ENCODE measurements around the gene HOXD13.

Gene HOXD13

GRCh38 chr2:176094349-176094748 is 1.8 kb downstream of the HOXD13 start:
- H3K4me3 ChIP-seq (ENCODE audit: insufficient read depth, low read depth, low read length, poor library complexity, severe bottlenecking): no peak overlapping the region
- peaks cover 22% of the 10 kb centered on the region for H3K4me1 ChIP-seq (ENCODE audit: control insufficient read depth, insufficient read depth, low read length, poor library complexity, severe bottlenecking)
- no peaks in the 10 kb centered on the region for H3K9me3 ChIP-seq (ENCODE audit: control insufficient read depth, low read length)
- no peak for DNase-seq
- H3K36me3 ChIP-seq (ENCODE audit: control insufficient read depth, insufficient read depth, low read length): no peaks in the 10 kb centered on the region
- H3K27ac ChIP-seq (ENCODE audit: insufficient read depth, low read length, poor library complexity, severe bottlenecking): no peak overlapping the region
- H3K27me3 ChIP-seq (replicated peaks; ENCODE audit: control insufficient read depth, insufficient read depth, low read length, poor library complexity, severe bottlenecking): peaks cover 87% of the 10 kb centered on the region

GRCh38 chr2:176095421-176095820 is 2.9 kb downstream of the HOXD13 start:
- Histone ChIP-seq H3K4me1 (ENCODE audit: control insufficient read depth, insufficient read depth, low read length, poor library complexity, severe bottlenecking) (peaks cover 22% of the 10 kb centered on the region), H3K36me3 (ENCODE audit: control insufficient read depth, insufficient read depth, low read length) (no peaks in the 10 kb centered on the region), H3K9me3 (ENCODE audit: control insufficient read depth, low read length) (no peaks in the 10 kb centered on the region), H3K27me3 (replicated peaks; ENCODE audit: control insufficient read depth, insufficient read depth, low read length, poor library complexity, severe bottlenecking) (peaks cover 88% of the 10 kb centered on the region), H3K27ac (ENCODE audit: insufficient read depth, low read length, poor library complexity, severe bottlenecking) (no peak overlapping the region), H3K4me3 (ENCODE audit: insufficient read depth, low read depth, low read length, poor library complexity, severe bottlenecking) (no peak overlapping the region)
- no peak for DNase-seq

DNA sequence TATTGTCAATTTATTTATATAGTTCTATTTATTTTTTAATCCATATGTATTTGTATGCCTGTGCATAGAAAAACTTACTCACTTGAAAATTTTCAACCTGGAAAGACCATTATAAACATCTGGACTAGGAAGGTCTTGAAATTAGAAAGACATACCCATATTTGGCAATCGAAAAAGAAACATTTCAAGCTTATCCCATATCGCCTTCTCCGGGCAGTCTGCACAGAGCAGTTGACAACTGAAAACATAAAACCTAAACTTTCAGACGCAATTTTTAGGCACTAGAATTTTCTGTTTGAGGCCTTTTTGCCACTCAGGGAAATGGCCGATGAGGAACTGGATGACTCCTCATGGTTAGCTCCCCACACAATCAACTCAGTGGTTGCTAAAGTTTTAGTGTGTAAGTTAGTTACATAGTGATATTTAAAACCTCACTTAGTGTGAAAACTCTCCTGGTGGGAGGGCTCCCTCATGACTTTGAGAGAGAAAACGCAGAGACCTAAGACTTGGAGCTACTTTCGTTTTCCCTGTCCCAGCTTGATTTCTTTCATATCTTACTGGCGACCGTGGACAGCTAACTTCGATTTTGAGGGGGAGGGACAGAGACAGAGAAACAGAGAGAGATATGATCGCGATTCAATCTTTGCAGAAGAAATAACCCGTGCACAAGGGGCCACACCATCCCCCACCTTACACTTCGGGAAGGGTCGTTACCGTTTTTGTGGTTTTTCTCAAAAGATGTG is 3.9 kb downstream of the HOXD13 start:
- Histone ChIP-seq H3K4me1 (ENCODE audit: control insufficient read depth, insufficient read depth, low read length, poor library complexity, severe bottlenecking) (peaks cover 22% of the 10 kb centered on the region), H3K36me3 (ENCODE audit: control insufficient read depth, insufficient read depth, low read length) (no peaks in the 10 kb centered on the region), H3K4me3 (ENCODE audit: insufficient read depth, low read depth, low read length, poor library complexity, severe bottlenecking) (peak overlapping the region; percentile 40), H3K27me3 (replicated peaks; ENCODE audit: control insufficient read depth, insufficient read depth, low read length, poor library complexity, severe bottlenecking) (peaks cover 88% of the 10 kb centered on the region), H3K9me3 (ENCODE audit: control insufficient read depth, low read length) (no peaks in the 10 kb centered on the region), H3K27ac (ENCODE audit: insufficient read depth, low read length, poor library complexity, severe bottlenecking) (no peak overlapping the region)
- no peak for DNase-seq

- H3K27me3 ChIP-seq (replicated peaks; ENCODE audit: control insufficient read depth, insufficient read depth, low read length, poor library complexity, severe bottlenecking): peaks cover 88% of the 10 kb centered on the region
- H3K36me3 ChIP-seq (ENCODE audit: control insufficient read depth, insufficient read depth, low read length): no peaks in the 10 kb centered on the region
- H3K4me1 ChIP-seq (ENCODE audit: control insufficient read depth, insufficient read depth, low read length, poor library complexity, severe bottlenecking): peaks cover 22% of the 10 kb centered on the region
- peak; percentile 26 to 46 (median 30) for DNase-seq
- H3K9me3 ChIP-seq (ENCODE audit: control insufficient read depth, low read length): no peaks in the 10 kb centered on the region
- H3K27ac ChIP-seq (ENCODE audit: insufficient read depth, low read length, poor library complexity, severe bottlenecking): no peak overlapping the region
- peak overlapping the region; percentile 40 for H3K4me3 ChIP-seq (ENCODE audit: insufficient read depth, low read depth, low read length, poor library complexity, severe bottlenecking)
These were observed 4.7 kb downstream of the HOXD13 start for GRCh38 chr2:176096986-176097819.

DNA sequence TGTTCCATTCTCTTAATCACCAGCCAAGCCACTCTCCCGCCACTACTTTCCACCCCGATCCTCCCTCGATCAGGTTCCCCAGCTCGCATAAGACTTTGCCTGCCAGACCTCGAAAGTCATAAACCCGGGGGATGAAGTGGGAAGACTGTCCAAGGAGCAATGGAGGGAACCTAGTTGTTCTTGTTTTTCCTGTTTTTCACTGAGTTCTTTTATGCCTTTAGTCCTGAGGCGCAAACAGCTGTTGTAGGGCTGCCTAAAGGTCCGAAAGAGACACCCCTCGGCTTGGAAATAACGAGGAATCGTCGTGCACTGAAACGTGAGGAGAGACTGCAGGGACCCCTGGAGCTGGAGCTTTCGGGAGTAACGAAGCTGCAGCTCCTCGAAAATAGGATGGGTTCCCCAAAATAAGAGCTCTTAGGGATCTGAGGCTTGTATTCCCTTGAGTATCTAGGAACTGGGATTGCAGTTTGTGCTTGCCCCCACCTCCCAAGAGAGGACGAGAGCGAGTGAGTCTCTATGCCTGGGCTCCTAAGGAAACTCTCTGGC is 5.4 kb downstream of the HOXD13 start:
- peaks cover 95% of the 10 kb centered on the region for H3K27me3 ChIP-seq (replicated peaks; ENCODE audit: control insufficient read depth, insufficient read depth, low read length, poor library complexity, severe bottlenecking)
- no peak overlapping the region for H3K27ac ChIP-seq (ENCODE audit: insufficient read depth, low read length, poor library complexity, severe bottlenecking)
- H3K4me3 ChIP-seq (ENCODE audit: insufficient read depth, low read depth, low read length, poor library complexity, severe bottlenecking): peak overlapping the region; percentile 40
- H3K9me3 ChIP-seq (ENCODE audit: control insufficient read depth, low read length): no peaks in the 10 kb centered on the region
- H3K36me3 ChIP-seq (ENCODE audit: control insufficient read depth, insufficient read depth, low read length): no peaks in the 10 kb centered on the region
- DNase-seq: no peak
- peaks cover 22% of the 10 kb centered on the region for H3K4me1 ChIP-seq (ENCODE audit: control insufficient read depth, insufficient read depth, low read length, poor library complexity, severe bottlenecking)

GRCh38 chr2:176098366-176099158 is 6.0 kb downstream of the HOXD13 start:
- peaks cover 94% of the 10 kb centered on the region for H3K27me3 ChIP-seq (replicated peaks; ENCODE audit: control insufficient read depth, insufficient read depth, low read length, poor library complexity, severe bottlenecking)
- no peak for DNase-seq
- no peak overlapping the region for H3K4me3 ChIP-seq (ENCODE audit: insufficient read depth, low read depth, low read length, poor library complexity, severe bottlenecking)
- H3K27ac ChIP-seq (ENCODE audit: insufficient read depth, low read length, poor library complexity, severe bottlenecking): no peak overlapping the region
- H3K9me3 ChIP-seq (ENCODE audit: control insufficient read depth, low read length): no peaks in the 10 kb centered on the region
- no peaks in the 10 kb centered on the region for H3K36me3 ChIP-seq (ENCODE audit: control insufficient read depth, insufficient read depth, low read length)
- H3K4me1 ChIP-seq (ENCODE audit: control insufficient read depth, insufficient read depth, low read length, poor library complexity, severe bottlenecking): peaks cover 16% of the 10 kb centered on the region

DNA sequence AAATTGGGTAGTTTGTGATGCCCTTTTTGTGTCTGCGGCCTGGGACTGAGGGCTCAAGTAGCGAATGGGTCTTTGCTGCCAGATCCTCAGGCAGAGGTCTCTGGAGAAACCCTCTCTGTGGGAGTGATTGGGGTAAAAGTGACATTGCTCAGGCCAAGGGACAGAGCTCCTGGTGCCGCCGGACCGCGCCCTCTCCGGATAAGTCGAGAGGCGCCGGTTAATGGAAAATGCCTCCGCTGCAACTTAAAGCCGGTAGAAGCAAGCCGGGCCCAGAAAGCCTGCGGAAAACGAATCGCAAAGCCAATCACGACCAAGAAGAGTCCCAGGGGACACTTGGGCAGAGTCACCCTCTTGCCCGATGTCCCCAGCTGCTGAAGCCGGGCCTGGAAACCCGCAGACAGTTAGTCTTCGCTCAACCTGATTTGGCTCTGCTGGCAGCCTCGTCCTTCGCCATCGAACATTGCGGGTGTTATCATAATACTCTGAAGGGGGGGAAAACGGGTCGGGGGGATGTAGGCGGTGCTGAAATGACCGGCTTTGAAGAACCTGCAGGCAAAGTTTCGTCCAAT is 6.7 kb downstream of the HOXD13 start:
- H3K4me3 ChIP-seq (ENCODE audit: insufficient read depth, low read depth, low read length, poor library complexity, severe bottlenecking): no peak overlapping the region
- no peak for DNase-seq
- no peaks in the 10 kb centered on the region for H3K36me3 ChIP-seq (ENCODE audit: control insufficient read depth, insufficient read depth, low read length)
- no peak overlapping the region for H3K27ac ChIP-seq (ENCODE audit: insufficient read depth, low read length, poor library complexity, severe bottlenecking)
- peaks cover 14% of the 10 kb centered on the region for H3K4me1 ChIP-seq (ENCODE audit: control insufficient read depth, insufficient read depth, low read length, poor library complexity, severe bottlenecking)
- H3K27me3 ChIP-seq (replicated peaks; ENCODE audit: control insufficient read depth, insufficient read depth, low read length, poor library complexity, severe bottlenecking): peaks cover 94% of the 10 kb centered on the region
- H3K9me3 ChIP-seq (ENCODE audit: control insufficient read depth, low read length): no peaks in the 10 kb centered on the region

GRCh38 chr2:176099728-176100546 is 7.4 kb downstream of the HOXD13 start, which contains the start of gene HOXD12:
Gene HOXD12, plus strand, starts transcription at chr2:176099795. Its CDS starts 7 bp downstream, at chr2:176099802.
- H3K27me3 ChIP-seq (replicated peaks; ENCODE audit: control insufficient read depth, insufficient read depth, low read length, poor library complexity, severe bottlenecking): peaks cover 95% of the 10 kb centered on the region
- no peak within 1 kb of the TSS for H3K4me3 ChIP-seq (ENCODE audit: insufficient read depth, low read depth, low read length, poor library complexity, severe bottlenecking)
- H3K9me3 ChIP-seq (ENCODE audit: control insufficient read depth, low read length): no peaks in the 10 kb centered on the region

More at GRCh38 chr2:176099728-176100546, 7.4 kb downstream of the HOXD13 start, which contains the start of gene HOXD12:
- H3K27ac ChIP-seq (ENCODE audit: insufficient read depth, low read length, poor library complexity, severe bottlenecking): no peak within 1 kb of the TSS
- no peaks in the 10 kb centered on the region for H3K36me3 ChIP-seq (ENCODE audit: control insufficient read depth, insufficient read depth, low read length)
- DNase-seq: no peak
- peaks cover 14% of the 10 kb centered on the region for H3K4me1 ChIP-seq (ENCODE audit: control insufficient read depth, insufficient read depth, low read length, poor library complexity, severe bottlenecking)

Data from effector memory CD4-positive, alpha-beta T cell (primary cell).